GM18508 (cell line): ENCODE measurements around the gene SEMA7A.

Source experiments
- ATAC-seq: cut with Tn5 transposase; IDR thresholded peaks from one replicate; pipeline ENCODE4 v1.9.1; 2021; ENCODE audit warnings: moderate number of reproducible peaks; ENCODE audit not compliant: insufficient read depth, unreplicated experiment

The SEMA7A gene

DNA sequence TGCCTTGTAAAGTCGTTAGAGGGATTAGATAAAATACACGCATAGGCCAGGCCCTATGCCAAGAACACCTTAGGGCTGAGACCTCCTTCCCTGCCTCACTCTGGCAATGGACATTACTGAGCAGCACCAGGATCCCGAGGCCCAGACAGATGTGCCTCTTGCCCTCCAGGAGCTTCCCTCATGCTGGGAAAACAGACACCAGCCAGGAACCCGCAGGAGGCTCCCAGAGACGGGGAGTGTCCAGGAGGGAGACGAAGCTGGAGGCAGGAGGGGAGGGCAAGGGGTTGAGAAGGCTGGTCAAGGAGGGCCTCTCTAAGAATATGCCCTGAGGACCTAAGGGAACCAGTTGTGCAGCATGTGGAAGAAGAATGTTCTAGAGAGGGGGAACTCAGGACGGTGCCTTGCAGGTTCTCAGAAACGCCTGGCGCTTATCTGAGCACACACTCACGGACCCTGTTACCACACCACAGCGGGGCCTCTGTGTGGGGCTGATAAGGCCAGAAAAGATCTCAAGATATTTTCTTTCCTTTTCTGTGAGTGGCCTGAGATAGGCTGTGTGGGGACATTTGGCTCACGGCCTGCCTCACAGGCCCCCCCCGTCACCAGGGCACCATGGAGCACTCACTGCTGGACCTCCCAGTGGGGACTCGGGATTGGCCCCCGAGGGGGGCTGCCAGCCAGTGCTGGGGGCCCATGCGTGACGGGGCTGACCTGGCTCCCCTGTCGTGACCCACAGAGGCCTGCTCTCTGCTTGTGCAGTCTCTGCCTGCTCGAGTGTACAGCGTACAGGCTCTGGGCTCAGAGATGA is 44.3 kb downstream of the SEMA7A start:
- no peak for ATAC-seq

DNA sequence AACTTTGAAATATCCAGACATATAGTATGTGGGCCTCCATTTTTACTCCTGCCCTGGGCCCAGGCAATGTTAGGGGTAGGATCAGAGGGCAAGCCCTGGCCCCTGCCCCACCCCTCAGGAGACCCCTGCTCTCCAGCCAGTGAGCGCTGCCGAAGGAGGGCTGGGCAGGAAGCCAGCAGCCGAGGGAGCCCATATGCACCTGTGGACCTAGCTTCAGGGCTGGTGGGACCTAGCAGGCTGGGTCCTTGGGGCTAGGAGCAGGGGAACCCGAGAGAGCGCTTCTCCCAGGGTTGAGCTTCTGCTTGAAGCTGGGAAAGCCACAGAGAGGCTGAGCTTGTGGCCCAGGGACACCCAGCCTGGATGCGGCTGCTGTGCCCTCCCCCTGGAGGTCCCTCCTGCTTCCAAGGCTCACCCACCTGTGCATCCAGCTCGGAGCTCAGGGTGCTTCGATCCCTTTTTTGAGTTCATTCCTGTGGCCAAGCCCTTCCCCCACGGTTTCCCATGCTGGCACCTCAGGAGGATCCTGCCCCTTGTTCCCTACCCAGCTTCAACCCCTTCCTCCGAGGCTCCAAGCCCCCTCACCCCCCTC is 45.3 kb downstream of the SEMA7A start:
- ATAC-seq: no peak

DNA sequence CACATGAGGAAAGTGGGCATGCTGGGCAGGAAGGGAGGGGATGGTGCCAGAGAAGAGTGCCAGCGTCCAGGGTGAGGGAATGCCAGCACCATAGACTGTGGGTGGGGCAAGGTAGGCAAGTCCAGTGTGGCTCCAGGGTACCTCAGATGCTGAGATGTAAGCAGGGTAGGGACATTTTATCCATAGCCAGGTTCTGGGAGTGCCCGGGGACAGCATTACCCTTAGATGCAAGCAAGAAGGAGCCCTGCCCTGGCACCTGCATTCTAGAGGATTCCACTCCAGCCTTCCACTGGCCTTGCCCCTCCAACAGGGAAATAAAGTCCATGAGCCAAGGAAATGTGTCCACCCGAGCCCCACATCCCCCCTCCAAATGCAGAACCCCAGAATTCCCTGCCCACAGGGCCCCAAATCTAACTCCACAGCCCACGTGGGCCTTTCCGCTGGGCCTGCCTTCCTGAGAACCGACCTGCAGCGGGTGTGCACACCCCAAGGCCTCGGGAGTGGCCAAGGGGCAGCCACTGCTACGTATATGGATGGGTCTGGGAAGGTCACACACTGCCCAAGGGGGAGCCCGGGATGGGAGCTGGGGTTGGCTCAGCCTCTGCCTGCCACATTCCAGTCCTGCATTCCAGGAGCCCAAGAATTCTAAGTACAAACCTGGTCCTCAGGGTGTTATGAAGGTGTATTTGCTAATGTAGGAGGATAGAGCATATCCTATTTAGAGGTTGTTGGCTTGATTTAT is 46.0 kb downstream of the SEMA7A start:
- ATAC-seq: no peak

DNA sequence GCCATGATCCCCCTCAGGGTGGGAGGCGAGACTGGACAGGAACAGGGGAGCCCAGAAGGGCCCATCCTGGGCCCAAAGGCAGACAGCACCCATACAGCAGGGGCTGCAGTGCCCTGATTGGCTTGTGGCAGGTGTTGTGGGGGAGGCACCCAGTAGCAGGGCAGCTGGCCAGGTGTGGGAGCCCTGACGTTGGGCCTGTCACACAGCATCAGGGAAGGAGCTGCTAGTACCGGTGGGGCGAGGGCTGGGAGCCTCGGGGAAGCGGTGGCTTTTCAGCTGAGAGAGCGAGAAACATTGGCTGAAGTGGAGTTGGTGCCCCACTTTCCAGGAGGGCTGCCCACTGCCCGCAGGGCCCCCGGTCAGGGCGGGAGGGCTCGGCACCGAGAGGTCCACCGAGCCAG is 46.6 kb downstream of the SEMA7A start:
- ATAC-seq: no peak

DNA sequence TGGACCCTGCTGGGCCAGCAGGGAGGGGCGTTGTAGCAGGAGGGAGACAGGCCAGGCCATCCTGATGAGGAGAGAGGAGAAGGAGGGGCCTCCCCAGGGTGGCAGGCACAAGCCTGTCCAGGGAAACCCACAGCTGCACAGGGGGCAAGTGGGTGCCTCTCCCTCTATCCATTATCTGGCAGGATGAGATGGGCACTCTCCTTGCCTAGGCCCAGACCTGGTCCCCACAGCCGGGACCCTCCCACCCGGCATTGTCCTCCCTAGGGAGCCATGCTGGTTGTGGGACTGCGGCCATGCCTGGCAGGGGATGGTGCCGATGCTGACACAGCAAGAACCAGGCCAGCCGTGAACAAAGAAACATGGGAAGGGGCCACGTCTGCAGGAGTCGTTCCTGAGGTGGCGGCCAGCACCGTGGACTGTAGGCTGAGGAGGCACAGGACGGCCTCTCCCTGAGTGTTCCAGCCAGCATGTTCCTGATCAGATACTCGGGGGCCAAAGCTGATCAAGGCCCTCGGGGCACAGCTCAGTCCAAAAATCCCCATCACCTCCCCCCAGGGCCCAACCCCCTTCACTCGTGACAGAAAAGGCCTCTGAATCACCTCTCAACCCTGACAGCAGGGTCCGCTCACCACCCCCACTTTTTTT is 47.1 kb downstream of the SEMA7A start:
- no peak for ATAC-seq

DNA sequence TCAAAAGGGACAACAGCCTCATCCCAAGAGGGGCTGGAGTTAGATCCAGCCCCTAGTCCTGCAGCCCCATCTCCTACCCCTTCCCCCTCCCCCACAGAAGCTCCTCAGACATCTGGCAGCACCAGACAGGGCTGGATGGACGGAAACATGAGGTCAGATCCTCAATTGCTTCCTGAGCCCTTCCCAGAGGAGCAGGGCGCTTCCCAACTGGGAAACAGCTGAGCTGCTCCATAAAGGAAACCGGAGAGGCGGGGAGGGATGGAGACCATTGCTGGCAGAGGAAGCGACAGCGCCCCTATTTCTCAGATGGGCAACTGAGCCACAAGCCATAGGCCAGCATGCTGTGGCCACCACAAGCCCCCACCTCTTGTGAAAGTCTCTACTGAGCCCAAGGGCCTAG is 48.0 kb downstream of the SEMA7A start:
- ATAC-seq: no peak

DNA sequence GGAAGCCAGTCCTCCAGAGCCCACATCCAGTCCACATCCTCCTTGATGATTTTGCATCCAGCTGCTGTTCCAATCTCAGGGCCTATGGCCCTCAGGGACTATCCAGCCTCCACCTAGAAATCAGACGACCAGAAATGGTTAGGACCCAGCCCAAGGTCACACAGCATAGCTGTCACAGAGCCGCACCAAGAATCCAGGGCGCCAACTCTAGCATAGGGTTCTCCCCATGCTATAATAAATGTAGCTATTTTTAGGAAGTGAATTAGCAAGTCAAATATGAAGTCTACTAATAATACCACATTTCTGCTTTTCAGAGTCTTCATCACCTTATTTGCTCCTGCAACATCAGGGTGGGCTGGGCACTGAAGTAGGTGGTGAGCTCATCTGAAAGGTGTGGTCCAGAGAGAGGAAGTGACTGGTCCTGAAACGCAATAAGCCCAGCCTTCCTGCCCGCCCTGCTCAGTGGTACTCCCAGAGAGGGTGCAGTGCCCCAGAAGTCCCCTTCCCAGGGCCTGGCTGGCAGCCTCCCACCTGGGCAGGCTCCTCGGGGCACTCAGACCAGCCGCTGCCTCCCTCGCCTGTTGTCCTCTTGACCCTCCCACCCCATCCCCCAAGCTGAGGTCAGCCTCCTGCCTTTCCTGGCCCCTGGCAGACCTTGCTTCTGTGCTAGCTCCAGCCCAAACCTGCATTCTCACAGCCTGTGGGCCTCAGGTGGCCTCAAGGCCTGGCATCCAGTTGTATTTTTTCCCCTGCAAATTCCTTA is 48.7 kb downstream of the SEMA7A start:
- ATAC-seq: no peak

DNA sequence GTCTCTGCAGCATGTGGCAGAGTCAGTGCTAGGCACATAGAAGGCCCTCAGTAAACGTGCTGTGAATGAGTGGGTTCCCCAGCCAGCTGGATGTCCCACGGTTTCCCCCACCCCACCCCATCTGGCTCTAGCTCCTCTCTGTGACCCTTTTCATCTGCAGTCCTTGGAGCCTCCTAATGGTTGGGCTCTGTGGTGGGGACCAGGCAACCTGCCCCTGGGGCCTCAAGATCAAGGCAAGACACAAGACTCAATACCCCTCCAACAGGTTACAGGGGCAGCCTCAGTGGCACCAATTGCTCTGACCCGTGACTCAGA is 49.2 kb downstream of the SEMA7A start:
- no peak for ATAC-seq

DNA sequence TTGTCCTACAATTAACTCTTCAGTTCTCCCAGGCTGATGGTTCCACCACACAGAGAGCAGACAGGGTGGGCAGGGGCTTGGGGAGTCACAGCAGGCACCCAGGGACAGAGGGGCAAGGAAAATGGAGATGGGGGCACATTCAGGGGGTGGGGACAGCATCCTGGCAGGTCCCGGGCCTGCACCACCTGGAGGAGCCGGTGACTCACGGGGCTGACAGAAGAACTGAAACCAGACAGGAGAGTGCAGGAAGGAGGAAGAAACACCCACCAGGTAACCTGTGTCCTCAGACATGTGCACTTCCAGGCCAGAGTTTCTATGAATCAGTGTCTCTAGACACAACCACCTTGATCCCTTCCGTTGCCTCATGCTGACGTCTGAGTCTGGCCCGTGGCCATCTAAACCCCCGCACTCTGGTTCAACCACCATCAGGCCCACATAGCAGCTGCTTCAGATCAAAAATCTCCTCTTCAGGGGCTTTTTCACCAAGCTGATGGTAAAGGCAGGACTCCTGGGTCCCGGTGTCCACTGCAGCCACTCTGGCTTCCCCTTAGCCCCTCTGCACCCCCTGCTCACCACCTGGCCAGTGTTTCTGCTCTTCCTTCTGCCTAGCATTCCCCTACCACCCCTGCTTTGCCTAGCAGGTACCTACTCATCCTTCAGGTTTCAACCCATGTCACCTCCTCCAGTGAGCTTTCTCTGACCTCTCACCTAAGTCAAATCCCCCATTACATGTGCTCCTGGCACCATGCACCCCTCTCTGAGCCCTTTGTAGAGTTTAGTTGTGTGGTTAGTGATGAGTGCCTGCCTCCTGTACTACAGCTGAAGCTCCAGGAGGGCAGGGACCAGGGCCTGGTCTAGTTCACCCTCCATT is 49.8 kb downstream of the SEMA7A start:
- peak; percentile 38 for ATAC-seq

DNA sequence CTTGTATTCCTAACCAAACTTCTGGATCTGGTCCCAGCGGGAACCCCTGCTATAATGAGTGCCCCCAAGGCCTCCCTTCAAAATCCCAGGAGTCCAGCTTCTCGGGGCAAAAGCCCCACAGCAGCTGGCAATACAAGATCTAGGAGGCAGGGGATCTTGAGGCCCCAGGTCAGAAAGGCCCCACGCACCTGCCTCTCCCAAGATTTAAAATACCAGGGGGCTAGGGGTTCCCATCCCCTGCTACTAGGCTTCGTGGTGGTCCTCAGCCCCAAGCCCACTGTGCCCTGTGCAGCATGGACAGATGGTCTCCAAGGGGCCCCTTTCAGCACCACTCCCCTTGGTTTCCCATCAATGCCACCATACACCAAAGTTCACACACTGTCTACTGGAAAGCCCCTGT is 50.5 kb downstream of the SEMA7A start:
- no peak for ATAC-seq

DNA sequence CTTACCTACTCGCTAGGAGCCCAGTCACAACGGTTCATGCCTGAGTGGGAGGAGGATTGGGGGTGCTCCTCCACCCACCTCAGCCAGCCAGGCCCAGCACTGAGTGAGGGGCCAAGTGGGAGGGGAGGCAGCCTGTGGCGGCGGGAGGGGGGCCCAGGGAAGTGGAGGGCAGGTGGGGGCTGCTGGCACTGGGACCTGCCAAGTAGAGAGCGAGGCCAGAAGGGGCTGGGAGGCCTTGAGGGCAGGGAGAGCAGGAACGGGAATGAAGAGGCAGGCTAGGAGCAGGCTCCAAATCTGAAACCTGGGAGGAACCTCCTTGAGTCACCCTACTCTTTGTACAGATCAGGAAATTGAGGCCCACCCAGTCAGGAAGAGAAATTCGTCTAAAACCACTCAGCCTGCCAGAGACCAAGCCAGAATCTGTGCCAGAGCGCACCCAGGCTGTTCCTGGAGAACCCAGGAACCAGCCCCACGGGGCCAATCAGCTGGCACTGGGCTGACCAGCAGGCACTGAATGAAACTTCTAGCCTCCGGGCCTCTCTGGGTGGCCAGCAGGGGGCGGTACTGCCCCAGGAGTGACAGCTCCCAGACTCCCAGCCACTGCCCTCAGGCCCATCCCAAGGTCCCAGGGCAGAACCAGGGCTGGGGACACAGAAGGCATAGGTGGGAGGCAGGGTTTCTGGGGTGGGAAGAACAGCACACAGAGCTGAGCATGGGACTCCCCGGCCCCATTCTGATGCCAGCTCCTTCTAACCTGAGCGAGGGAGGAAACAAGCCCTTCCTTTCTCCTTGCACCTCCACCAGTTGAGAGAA is 51.5 kb downstream of the SEMA7A start:
- no peak for ATAC-seq

DNA sequence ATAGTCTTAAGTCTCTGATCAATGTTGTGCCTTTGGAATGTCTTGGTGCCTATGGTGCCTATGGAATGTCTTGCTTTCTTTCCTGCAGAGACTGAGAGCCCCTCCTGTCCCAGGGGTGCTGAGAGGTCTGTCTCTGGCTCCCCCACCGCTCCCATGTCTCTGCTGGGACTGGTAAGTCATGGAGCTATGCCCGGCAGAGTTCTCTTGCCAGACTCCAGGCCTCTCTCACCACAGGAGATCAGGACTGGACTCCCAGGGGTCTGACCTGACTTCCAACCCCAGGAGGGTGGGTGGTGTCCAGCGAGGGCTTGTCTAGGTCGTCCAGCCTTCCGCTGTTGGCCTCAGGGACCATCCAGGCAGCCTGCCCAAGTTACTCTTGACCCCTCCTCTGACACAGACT is 52.3 kb downstream of the SEMA7A start:
- no peak for ATAC-seq

DNA sequence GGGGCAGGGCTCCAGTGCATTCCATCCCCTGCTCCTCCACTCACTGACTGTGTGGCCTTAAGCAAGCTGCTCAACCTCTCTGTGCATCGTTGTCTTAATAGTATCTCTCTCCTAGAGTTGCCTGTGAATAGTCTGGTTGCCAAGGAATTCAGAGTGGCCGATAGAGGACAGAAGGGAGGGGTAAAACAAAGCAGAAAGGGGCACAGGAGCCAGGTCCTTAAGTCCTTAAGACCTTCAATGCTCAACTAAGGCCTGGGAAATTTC is 52.6 kb downstream of the SEMA7A start:
- no peak for ATAC-seq

DNA sequence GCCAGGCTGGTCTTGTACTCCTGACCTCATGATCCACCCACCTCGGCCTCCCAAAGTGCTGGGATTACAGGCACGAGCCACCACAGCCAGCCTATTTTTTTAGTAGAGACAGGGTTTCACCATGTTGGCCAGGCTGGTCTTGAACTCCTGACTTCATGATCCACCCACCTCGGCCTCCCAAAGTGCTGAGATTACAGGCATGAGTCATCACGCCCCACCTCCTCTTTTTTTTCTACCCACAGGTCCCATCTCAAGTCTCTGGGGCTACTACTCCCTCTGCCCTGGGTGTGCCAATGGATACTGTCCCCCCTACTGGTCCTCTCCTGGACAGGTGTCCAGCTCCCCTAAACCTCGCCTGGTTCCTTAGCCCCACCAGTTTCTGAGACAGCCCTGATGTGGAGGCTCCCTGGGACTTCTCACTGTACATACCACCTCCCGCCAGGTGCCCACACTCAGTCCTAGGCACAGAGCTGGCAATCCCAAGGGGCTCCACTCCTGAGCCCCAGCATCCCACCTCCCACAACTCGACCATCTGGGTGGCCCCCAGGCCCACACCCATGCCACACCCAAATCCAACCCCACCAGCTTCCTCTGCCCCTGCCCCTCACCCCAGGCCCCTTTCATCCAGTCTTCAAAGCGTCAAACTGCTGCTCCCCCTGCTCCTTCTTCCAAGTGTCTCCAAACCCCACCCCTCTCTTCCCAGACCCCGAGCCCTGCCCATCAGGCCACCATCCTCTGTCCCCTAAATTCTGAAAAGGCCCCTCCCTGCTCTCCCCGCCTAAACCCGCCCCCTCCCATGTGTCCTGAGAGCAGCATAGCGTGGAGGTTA is 53.2 kb downstream of the SEMA7A start:
- no peak for ATAC-seq

DNA sequence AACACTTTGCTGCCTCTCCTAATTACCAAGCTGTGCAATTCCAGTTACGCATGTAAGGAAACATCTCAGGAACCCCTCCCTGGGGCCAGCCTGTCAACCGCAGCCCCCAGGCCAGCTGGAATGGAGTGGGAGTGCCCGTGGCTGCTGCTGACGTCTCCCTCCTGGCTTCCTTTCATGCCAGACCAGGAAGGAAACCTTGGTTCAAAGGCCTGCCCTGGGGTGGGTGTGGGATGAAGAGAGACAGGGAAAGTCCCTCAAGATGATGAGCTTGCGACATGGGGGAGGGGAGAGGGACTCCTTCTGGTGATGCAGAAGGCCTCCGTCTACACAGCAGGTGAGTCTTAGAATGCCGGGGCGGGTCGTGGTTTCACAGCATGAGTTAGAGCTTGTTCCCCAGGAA is 54.9 kb downstream of the SEMA7A start:
- ATAC-seq: no peak

DNA sequence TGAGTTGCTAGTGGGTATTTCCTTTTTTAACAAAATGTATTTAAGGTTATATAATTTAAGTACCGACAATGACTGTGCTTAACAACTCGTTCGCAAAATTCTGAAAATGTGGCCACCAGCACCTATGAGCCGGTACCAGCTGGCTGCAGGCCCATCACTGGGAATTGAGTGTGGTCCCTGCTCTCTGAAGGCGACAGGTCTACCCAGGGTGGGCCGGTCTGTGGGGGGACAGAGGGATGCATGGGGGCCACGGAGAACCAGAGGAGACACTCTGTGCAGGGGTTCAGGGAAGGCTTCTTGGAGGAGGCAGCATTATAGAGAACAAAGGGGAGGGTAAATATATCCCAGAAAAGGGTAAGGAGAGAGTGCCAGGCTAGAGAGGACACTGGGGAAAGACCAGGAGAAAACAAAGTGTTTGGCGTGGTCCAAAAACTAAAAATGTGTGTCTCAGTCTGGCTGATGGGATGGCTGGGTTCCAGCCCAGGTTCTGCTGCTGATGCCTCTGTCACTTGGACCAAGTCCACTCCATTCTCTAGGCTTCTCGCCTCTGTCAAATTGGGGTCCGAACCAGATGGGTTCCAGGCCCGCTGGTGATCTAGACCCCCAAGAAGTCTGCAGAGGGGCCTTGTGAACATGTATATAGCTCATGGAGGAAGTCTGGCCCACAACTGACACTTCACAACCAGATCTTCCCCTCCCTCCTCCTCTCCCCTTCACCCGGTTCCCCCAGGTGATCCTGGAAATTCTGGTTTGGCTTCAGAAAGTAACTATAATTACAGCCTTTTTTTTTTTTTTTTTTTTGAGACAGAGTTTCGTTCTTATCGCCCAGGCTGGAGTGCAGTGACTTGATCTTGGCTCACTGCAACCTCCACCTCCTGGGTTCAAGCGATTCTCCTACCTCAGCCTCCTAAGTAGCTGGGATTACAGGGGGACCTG is 55.7 kb downstream of the SEMA7A start:
- ATAC-seq: no peak
